ENCODE measurements around the gene TNNT2. TPM values are rescaled to one million over a fixed set of nuclear protein-coding genes. Genes with fewer than 3 reads are reported as not detected.

Gene TNNT2
- total and polyA plus RNA-seq, 2 of the 4 experiments (the other 2 are of a cell fraction): 0.18 to 1.2 TPM

DNA sequence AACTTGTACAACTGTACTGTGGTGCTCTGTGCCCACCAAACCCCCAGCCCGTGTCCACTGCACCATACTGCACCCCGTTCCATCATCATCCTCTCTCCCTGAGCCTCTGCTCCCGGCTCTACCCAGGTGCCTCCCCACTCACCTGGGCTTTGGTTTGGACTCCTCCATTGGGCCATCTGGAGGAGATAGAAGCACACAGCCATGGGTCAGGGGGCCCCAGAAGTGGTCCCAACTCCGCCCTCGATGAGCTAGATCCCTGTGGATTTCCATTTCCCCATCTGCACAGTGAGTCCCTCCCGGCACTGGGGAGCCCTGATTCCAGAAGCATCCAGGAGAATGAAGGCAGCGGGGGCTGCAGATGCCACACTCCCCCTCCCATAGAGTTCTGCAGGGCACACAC lies 10.8 kb downstream of the TNNT2 start:
- Histone ChIP-seq H2BK120ac (ENCODE audit: low read depth, low read length) (no peak overlapping the region), H2AK5ac (ENCODE audit: low read depth, low read length) (no peak overlapping the region), H3K9me1 (ENCODE audit: insufficient read depth, low read length) (no peaks in the 10 kb centered on the region; the same call in 1 of the 2 replicates), H3K4me2 (ENCODE audit: low read depth, low read length) (no peak overlapping the region), H4K5ac (ENCODE audit: low read depth, low read length) (no peak overlapping the region), H4K20me1 (ENCODE audit: insufficient read depth, low read length) (no peaks in the 10 kb centered on the region), H3K27ac (ENCODE audit: insufficient read depth, low read length) (no peak overlapping the region), H3K4ac (ENCODE audit: low read depth, low read length) (no peak overlapping the region), H2BK20ac (ENCODE audit: low read depth, low read length) (no peak overlapping the region), H3K56ac (ENCODE audit: extremely low read depth, insufficient read depth, low read length) (no peak overlapping the region), H2AK9ac (replicated peaks; ENCODE audit: low read depth, low read length, poor library complexity) (no peak overlapping the region), H3K36me3 (ENCODE audit: control insufficient read depth, insufficient read depth, low read length) (no peaks in the 10 kb centered on the region), H3K23ac (ENCODE audit: low read depth, low read length) (no peak overlapping the region), H3K27me3 (ENCODE audit: control insufficient read depth, insufficient read depth, low read length) (peaks cover 80% of the 10 kb centered on the region), H3K9ac (ENCODE audit: low read depth, low read length) (no peak overlapping the region), H4K8ac (ENCODE audit: low read depth in 2 of 2, low read length in 2 of 2) (no peak overlapping the region), H2BK5ac (ENCODE audit: low read depth, low read length, poor library complexity, severe bottlenecking) (no peak overlapping the region), H4K91ac (ENCODE audit: insufficient read depth, low read depth, low read length) (no peak overlapping the region), H3K9me3 (ENCODE audit: control insufficient read depth, insufficient read depth, low read length) (no peaks in the 10 kb centered on the region), H3K79me1 (ENCODE audit: low read depth in 1 of 2, low read length in 2 of 2) (no peaks in the 10 kb centered on the region), H3K14ac (replicated peaks; ENCODE audit: low read depth, low read length) (no peak overlapping the region), H3K18ac (ENCODE audit: low read depth, low read length) (no peak overlapping the region), H2BK15ac (ENCODE audit: low read depth, low read length) (no peak overlapping the region), H3K4me1 (ENCODE audit: control insufficient read depth, insufficient read depth, low read length) (no peaks in the 10 kb centered on the region), H3K4me3 (ENCODE audit: insufficient read depth, low read depth, low read length) (no peak overlapping the region), H2AFZ (replicated peaks; ENCODE audit: low read length, poor library complexity) (no peak overlapping the region)
- intact Hi-C loops (cut with micrococcal nuclease): no loop called here
- in situ Hi-C loops (cut with MboI; ENCODE audit: low sequenced_read_pairs): no loop called here
- ATAC-seq (ENCODE audit: low read depth): no peak
- 81% methylated on average over 2 of the region's 7 CpGs; no CpG with 5 or more reads in 1 of the 2 experiments for WGBS, 2 experiments (ENCODE audit: extremely low coverage in 2 of 2, insufficient read length in 1 of 2)
- no TSS peak for BruUV-seq (replicated peaks)
- DNase-seq: no peak
- POLR2A ChIA-PET (ENCODE audit: unreplicated experiment): no interaction called here
- dilution Hi-C loops (cut with HindIII; ENCODE audit: low sequenced_read_pairs, unreplicated experiment): no loop called here
- CTCF ChIA-PET: no interaction called here
- TF ChIP-seq NFE2L2 (IDR thresholded peaks at IDR 0.05; ENCODE audit: low read depth, low read length): no peak
- no peak for TF ChIP-seq MAFK (IDR thresholded peaks at IDR 0.05; ENCODE audit: low read depth, low read length)
- TF ChIP-seq, protein P1, sequence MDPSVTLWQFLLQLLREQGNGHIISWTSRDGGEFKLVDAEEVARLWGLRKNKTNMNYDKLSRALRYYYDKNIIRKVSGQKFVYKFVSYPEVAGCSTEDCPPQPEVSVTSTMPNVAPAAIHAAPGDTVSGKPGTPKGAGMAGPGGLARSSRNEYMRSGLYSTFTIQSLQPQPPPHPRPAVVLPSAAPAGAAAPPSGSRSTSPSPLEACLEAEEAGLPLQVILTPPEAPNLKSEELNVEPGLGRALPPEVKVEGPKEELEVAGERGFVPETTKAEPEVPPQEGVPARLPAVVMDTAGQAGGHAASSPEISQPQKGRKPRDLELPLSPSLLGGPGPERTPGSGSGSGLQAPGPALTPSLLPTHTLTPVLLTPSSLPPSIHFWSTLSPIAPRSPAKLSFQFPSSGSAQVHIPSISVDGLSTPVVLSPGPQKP (IDR thresholded peaks at IDR 0.05; ENCODE audit: borderline replicate concordance, low read depth, low read length): no peak
- no peak for TF ChIP-seq CEBPB (IDR thresholded peaks at IDR 0.05; ENCODE audit: low read depth, low read length)

Measured in IMR-90 (cell line).